ENCODE measurements around the gene COL24A1.

DNA sequence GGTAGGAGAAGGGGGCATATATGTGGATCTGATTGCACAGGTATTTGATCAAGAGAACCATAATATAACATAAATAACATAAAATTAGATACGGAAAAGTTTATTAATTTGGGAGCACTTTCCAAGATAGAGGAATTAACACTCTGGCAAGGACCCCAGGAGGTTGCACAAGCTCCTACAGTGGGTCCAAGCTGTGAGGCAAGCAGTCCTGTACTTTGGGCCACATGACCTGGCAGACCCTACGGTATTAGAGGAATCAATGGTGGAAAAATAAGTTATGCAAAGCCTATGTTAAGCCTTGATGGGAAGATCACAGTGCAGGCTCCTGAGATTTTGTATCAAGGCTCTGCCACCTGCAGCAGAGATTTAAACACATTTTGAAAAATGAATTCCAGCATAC, 220.1 kb downstream of the COL24A1 start:
- TF ChIP-seq CTCF (IDR thresholded peaks at IDR 0.05) (no peak), POLR2A (IDR thresholded peaks at IDR 0.05; ENCODE audit: low read depth) (no peak)
